ENCODE measurements around the gene CERK. TPM values are rescaled to one million over a fixed set of nuclear protein-coding genes. Genes with fewer than 3 reads are reported as not detected.

CERK gene
- total and polyA plus RNA-seq, 2 of the 8 experiments (the other 6 are each of a cell fraction or from before 2014, with no cell fraction given): 26.6 to 59.0 TPM

DNA sequence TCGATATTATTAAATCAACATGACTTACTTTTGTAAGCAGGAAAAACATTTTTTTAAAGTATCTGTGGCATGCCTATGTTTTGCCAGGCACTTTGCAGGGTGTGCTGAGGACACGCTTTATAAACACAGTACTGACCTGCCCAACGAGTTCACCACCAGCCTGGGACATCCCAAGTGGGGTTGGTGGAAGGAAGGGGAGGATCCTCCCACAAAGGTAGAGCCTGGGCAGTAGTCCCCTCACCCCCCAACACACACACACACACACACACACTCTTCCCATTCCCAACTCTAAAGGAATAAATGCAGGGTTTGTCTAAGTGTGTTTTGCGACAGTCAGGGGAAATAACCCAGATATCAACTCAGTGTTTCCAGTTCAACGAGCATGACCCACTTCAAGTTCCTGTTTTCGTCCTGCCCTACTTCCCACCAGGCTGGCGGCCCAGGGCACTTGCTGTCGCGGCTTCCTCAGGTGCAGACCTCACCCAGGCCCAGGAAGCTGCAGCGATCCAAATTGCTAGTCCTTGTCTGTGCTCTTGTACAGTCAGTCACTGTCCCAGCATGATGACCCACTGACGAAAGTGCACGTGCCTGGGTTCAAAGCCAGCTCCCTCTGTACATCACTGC, 3.1 kb downstream of the CERK start:
- Histone ChIP-seq H2BK20ac (ENCODE audit: low read length) (no peak overlapping the region), H3K36me3 (ENCODE audit: control insufficient read depth in 2 of 4, insufficient read depth in 4 of 4, low read length in 3 of 4) (no peaks in the 10 kb centered on the region), H3K4me3 (ENCODE audit: extremely low read depth in 1 of 4, insufficient read depth in 2 of 4, low read depth in 3 of 4, low read length in 4 of 4) (no peak overlapping the region), H2AFZ (ENCODE audit: low read length) (no peak overlapping the region), H2BK5ac (ENCODE audit: low read depth, low read length) (peak overlapping the region; percentile 66; the same call in 1 of the 2 replicates), H3K23me2 (ENCODE audit: low read depth, low read length) (peaks cover 11% of the 10 kb centered on the region; the same call in 1 of the 2 replicates), H3K9me3 (ENCODE audit: insufficient read depth in 2 of 2, low read depth in 1 of 2, low read length in 1 of 2) (no peaks in the 10 kb centered on the region), H3K4me1 (replicated peaks in 1 of 4; ENCODE audit: control insufficient read depth in 3 of 4, insufficient read depth in 4 of 4, low read length in 3 of 4) (peaks cover 7 to 30% (median 25%) of the 10 kb centered on the region in 4 experiments), H3K4me2 (ENCODE audit: insufficient read depth in 1 of 2, low read depth in 2 of 2, low read length in 2 of 2) (peak overlapping the region in 1 of 2 experiments; percentile 58; a peak in 1 of 4 replicates), H4K91ac (replicated peaks; ENCODE audit: insufficient read length, low read length) (peak overlapping the region; percentile 53), H3K9ac (replicated peaks in 1 of 4; ENCODE audit: extremely low read depth in 1 of 4, low read depth in 3 of 4, low read length in 3 of 4) (no peak overlapping the region), H3K18ac (ENCODE audit: extremely low read depth, low read length) (no peak overlapping the region), H2BK120ac (replicated peaks; ENCODE audit: low read depth, low read length) (no peak overlapping the region), H2BK15ac (ENCODE audit: low read length) (0 out of 2 replicates have a peak overlapping the region, but pooled peaks have one; percentile 31), H3K23ac (ENCODE audit: insufficient read length) (no peak overlapping the region), H3K14ac (ENCODE audit: insufficient read length) (no peak overlapping the region), H2AK5ac (ENCODE audit: low read depth, low read length) (no peak overlapping the region), H3K79me1 (ENCODE audit: low read depth, low read length) (peaks cover 10% of the 10 kb centered on the region), H4K5ac (ENCODE audit: insufficient read length, low read depth, low read length) (peak overlapping the region; percentile 22), H4K20me1 (replicated peaks in 1 of 2; ENCODE audit: control insufficient read depth in 1 of 2, insufficient read depth in 2 of 2, low read length in 2 of 2) (peaks cover 0 to 34% of the 10 kb centered on the region in 2 experiments), H3K27ac (ENCODE audit: low read depth, low read length) (no peak overlapping the region), H2BK12ac (ENCODE audit: low read depth, low read length) (no peak overlapping the region), H4K8ac (ENCODE audit: extremely low read depth, insufficient read depth, low read length) (no peak overlapping the region), H3K56ac (replicated peaks; ENCODE audit: insufficient read length, low read depth, low read length) (no peak overlapping the region), H3K4ac (replicated peaks; ENCODE audit: insufficient read length, low read depth, low read length) (no peak overlapping the region), H3K79me2 (ENCODE audit: control insufficient read depth in 1 of 2, insufficient read depth in 2 of 2, low read length in 2 of 2) (peaks cover 0 to 49% of the 10 kb centered on the region in 2 experiments; a peak in 3 of 4 replicates), H3K27me3 (replicated peaks in 1 of 4; ENCODE audit: control insufficient read depth in 3 of 4, extremely low read depth in 1 of 4, insufficient read depth in 3 of 4, low read length in 3 of 4) (no peaks in the 10 kb centered on the region)
- ChIA-PET POLR2A (ENCODE audit: partially characterized antibody) (interaction anchor here (1.6 kb wide), 1 partner anchor 28 kb away, joined by 4 read pairs; the partner anchor contains the start of gene TBC1D22A), CTCF (ENCODE audit: partially characterized antibody) (interaction anchor here (1.1 to 1.2 kb wide), 2 partner anchors 23 to 172 kb away, joined by 5 read pairs; no protein-coding TSS in a partner anchor)
- DNase-seq (ENCODE audit: low read depth in 1 of 2, low spot score in 2 of 2) (no peak), FAIRE-seq (no peak)
- WGBS, 2 experiments (ENCODE audit: extremely low coverage in 1 of 2, insufficient coverage in 1 of 2, insufficient read length in 1 of 2, insufficient replicate concordance in 2 of 2, low coverage in 1 of 2, low lambda C conversion rate in 2 of 2, missing lambda C conversion rate in 1 of 2): 91% methylated on average over 12 of the region's 12 CpGs; no CpG with 5 or more reads in 1 of the 2 experiments
- no peak for TF ChIP-seq EGR1 (IDR thresholded peaks at IDR 0.05; ENCODE audit: borderline replicate concordance, low read depth, low read length)

All from H1 (cell line).